H1 (cell line): Measurements from ENCODE around the gene ENPP7. TPM values are rescaled to one million over a fixed set of nuclear protein-coding genes. Genes with fewer than 3 reads are reported as not detected.

Experiments
- CTCF ChIA-PET: fragments of 300-600 bp; sonication (Branson Sonifier 250); formaldehyde crosslinking; loops from one replicate; lab custom pipeline; 2021; ENCODE audit not compliant: partially characterized antibody; lab: Charles Lee
- POLR2A ChIA-PET: fragments of 300-600 bp; sonication (Branson Sonifier 250); formaldehyde crosslinking; loops from one replicate; lab custom pipeline; 2021; ENCODE audit warnings: inconsistent platforms; ENCODE audit not compliant: partially characterized antibody; lab: Charles Lee
- DNase-seq, 2 experiments: peaks; one replicate each; pipeline versions ENCODE4 v3.0.0 to v3.0.0-alpha.2; 2010 to 2022; ENCODE audit warnings: low spot score in 2 of 2, low read depth in 1 of 2, mixed read lengths in 1 of 2
- FAIRE-seq: peaks from 2 replicates; lab custom pipeline; 2011; peaks lifted over from hg19 to GRCh38; lab: Jason Lieb, UNC
- H2AFZ ChIP-seq: 2 replicates; pipeline ENCODE4 v1.8.1; 2012; ENCODE audit warnings: low read length, inconsistent platforms
- H2AK5ac ChIP-seq: 2 replicates; pipeline ENCODE4 v1.6.1; 2013; ENCODE audit warnings: low read depth, low read length
- H2BK120ac ChIP-seq: replicated peaks from 2 replicates; pipeline ENCODE3; 2013; ENCODE audit warnings: low read depth, low read length, inconsistent platforms
- H2BK12ac ChIP-seq: 2 replicates; pipeline ENCODE4 v1.6.1; 2013; ENCODE audit warnings: low read depth, low read length
- H2BK15ac ChIP-seq: 2 replicates; pipeline ENCODE4 v1.6.1; 2013; ENCODE audit warnings: low read length
- H2BK20ac ChIP-seq: 2 replicates; pipeline ENCODE4 v1.6.1; 2013; ENCODE audit warnings: low read length
- H2BK5ac ChIP-seq: 2 replicates; pipeline ENCODE4 v1.6.1; 2013; ENCODE audit warnings: low read depth, low read length
- H3K14ac ChIP-seq: 2 replicates; pipeline ENCODE4 v1.6.1; 2013; ENCODE audit warnings: inconsistent platforms; ENCODE audit not compliant: insufficient read length
- H3K18ac ChIP-seq: 2 replicates; pipeline ENCODE4 v1.6.1; 2013; ENCODE audit warnings: low read length; ENCODE audit errors: extremely low read depth
- H3K23ac ChIP-seq: 2 replicates; pipeline ENCODE4 v1.6.1; 2013; ENCODE audit warnings: inconsistent platforms; ENCODE audit not compliant: insufficient read length
- H3K23me2 ChIP-seq: 2 replicates; pipeline ENCODE4 v1.6.1; 2013; ENCODE audit warnings: low read depth, low read length
- H3K27ac ChIP-seq: 2 replicates; pipeline ENCODE4 v1.6.1; 2011; ENCODE audit warnings: low read depth, low read length, inconsistent platforms
- H3K27me3 ChIP-seq, 4 experiments: replicated peaks in 1 of 4; 1 replicate in 1 of 4; 2 replicates in 3 of 4; pipeline versions ENCODE4 v1.6.1 to v1.8.1; 2011 to 2013; ENCODE audit warnings: low read length in 3 of 4, mild to moderate bottlenecking in 3 of 4, inconsistent platforms in 2 of 4, mixed read lengths in 2 of 4, moderate library complexity in 1 of 4; ENCODE audit not compliant: control insufficient read depth in 3 of 4, insufficient read depth in 3 of 4; ENCODE audit errors: extremely low read depth in 1 of 4
- H3K36me3 ChIP-seq, 4 experiments: 2 replicates each; pipeline versions ENCODE4 v1.6.1 to v1.8.1; 2011 to 2013; ENCODE audit warnings: mild to moderate bottlenecking in 4 of 4, low read length in 3 of 4, moderate library complexity in 2 of 4, control low read depth in 1 of 4, inconsistent platforms in 1 of 4; ENCODE audit not compliant: insufficient read depth in 4 of 4, control insufficient read depth in 2 of 4
- H3K4ac ChIP-seq: replicated peaks from 2 replicates; pipeline ENCODE3; 2013; ENCODE audit warnings: low read length, low read depth, mixed read lengths, inconsistent platforms; ENCODE audit not compliant: insufficient read length
- H3K4me1 ChIP-seq, 4 experiments: replicated peaks in 1 of 4; 1 replicate in 1 of 4; 2 replicates in 3 of 4; pipeline versions ENCODE4 v1.6.1 to v1.8.1; 2011 to 2013; ENCODE audit warnings: low read length in 3 of 4, inconsistent platforms in 2 of 4, mixed read lengths in 1 of 4; ENCODE audit not compliant: insufficient read depth in 4 of 4, control insufficient read depth in 3 of 4
- H3K4me2 ChIP-seq, 2 experiments: 2 replicates each; pipeline versions ENCODE4 v1.6.1 to v1.8.1; 2011 to 2013; ENCODE audit warnings: low read depth in 2 of 2, low read length in 2 of 2, control low read depth in 1 of 2, inconsistent platforms in 1 of 2, mild to moderate bottlenecking in 1 of 2; ENCODE audit not compliant: insufficient read depth in 1 of 2
- H3K4me3 ChIP-seq, 4 experiments: fragments of 200-600, 300-600 bp in 1 of 4; sonication (generic), shearing (Covaris generic), sonication (Bioruptor Twin) in 1 of 4; 2 replicates each; pipeline versions ENCODE4 v1.5.1 to v1.8.1; 2011 to 2016; ENCODE audit warnings: low read length in 4 of 4, low read depth in 3 of 4, control low read depth in 2 of 4, inconsistent platforms in 2 of 4, mild to moderate bottlenecking in 2 of 4, mixed read lengths in 1 of 4, moderate library complexity in 1 of 4; ENCODE audit not compliant: insufficient read depth in 2 of 4; ENCODE audit errors: extremely low read depth in 1 of 4
- H3K56ac ChIP-seq: replicated peaks from 2 replicates; pipeline ENCODE3; 2013; ENCODE audit warnings: low read depth, mild to moderate bottlenecking, mixed read lengths, low read length, inconsistent platforms; ENCODE audit not compliant: insufficient read length
- H3K79me1 ChIP-seq: 2 replicates; pipeline ENCODE4 v1.6.1; 2013; ENCODE audit warnings: low read depth, low read length, control low read depth
- H3K79me2 ChIP-seq, 2 experiments: 2 replicates each; pipeline versions ENCODE4 v1.6.1 to v1.8.1; 2012 to 2013; ENCODE audit warnings: low read length in 2 of 2, mild to moderate bottlenecking in 2 of 2, inconsistent platforms in 1 of 2; ENCODE audit not compliant: insufficient read depth in 2 of 2, control insufficient read depth in 1 of 2
- H3K9ac ChIP-seq, 4 experiments: replicated peaks in 1 of 4; 1 replicate in 1 of 4; 2 replicates in 3 of 4; pipeline versions ENCODE4 v1.6.1 to v1.8.1; 2011 to 2013; ENCODE audit warnings: low read depth in 3 of 4, low read length in 3 of 4, control low read depth in 2 of 4, mild to moderate bottlenecking in 2 of 4, moderate library complexity in 2 of 4, inconsistent platforms in 1 of 4; ENCODE audit errors: extremely low read depth in 1 of 4
- H3K9me3 ChIP-seq, 2 experiments: 2 replicates each; pipeline versions ENCODE4 v1.6.1 to v1.8.1; 2012 to 2013; ENCODE audit warnings: mild to moderate bottlenecking in 2 of 2, moderate library complexity in 2 of 2, control low read depth in 1 of 2, inconsistent platforms in 1 of 2, low read depth in 1 of 2, low read length in 1 of 2, mixed read lengths in 1 of 2; ENCODE audit not compliant: insufficient read depth in 2 of 2
- H4K20me1 ChIP-seq, 2 experiments: replicated peaks in 1 of 2; 2 replicates each; pipeline versions ENCODE3 to v1.8.1; 2011 to 2013; ENCODE audit warnings: inconsistent platforms in 2 of 2, low read length in 2 of 2, mild to moderate bottlenecking in 1 of 2; ENCODE audit not compliant: insufficient read depth in 2 of 2, control insufficient read depth in 1 of 2
- H4K5ac ChIP-seq: 2 replicates; pipeline ENCODE4 v1.6.1; 2013; ENCODE audit warnings: low read length, low read depth, mixed read lengths, inconsistent platforms; ENCODE audit not compliant: insufficient read length
- H4K8ac ChIP-seq: 2 replicates; pipeline ENCODE4 v1.8.0; 2013; ENCODE audit warnings: mild to moderate bottlenecking, moderate library complexity, low read length, inconsistent platforms; ENCODE audit not compliant: insufficient read depth; ENCODE audit errors: extremely low read depth
- H4K91ac ChIP-seq: replicated peaks from 2 replicates; pipeline ENCODE3; 2013; ENCODE audit warnings: low read length, mixed read lengths, inconsistent platforms; ENCODE audit not compliant: insufficient read length
- BRCA1 ChIP-seq: IDR thresholded peaks from 2 replicates; pipeline ENCODE4 v1.6.1; 2012; ENCODE audit warnings: low read depth, low read length, improper control_type of control experiment
- CBX8 ChIP-seq: fragments of 300-800, 300-1000 bp; sonication (generic); IDR thresholded peaks from 2 replicates; pipeline ENCODE4 v1.7.1; 2016; ENCODE audit warnings: low read depth, low read length, borderline replicate concordance
- FOSL1 ChIP-seq: IDR thresholded peaks from 2 replicates; pipeline ENCODE4 v1.6.1; 2011; ENCODE audit warnings: mild to moderate bottlenecking, low read depth, low read length, moderate library complexity; ENCODE audit not compliant: insufficient read depth
- JUN ChIP-seq: IDR thresholded peaks from 2 replicates; pipeline ENCODE4 v1.6.1; 2011; ENCODE audit warnings: low read depth, mild to moderate bottlenecking, improper control_type of control experiment, low read length
- MAX ChIP-seq: IDR thresholded peaks from 2 replicates; pipeline ENCODE4 v1.6.1; 2012; ENCODE audit warnings: inconsistent platforms
- WGBS, 2 experiments: shearing (Covaris generic) in 1 of 2; methylation state at CpG; one replicate each; pipeline versions ENCODE4 v1.1.6 to v1.1.7; 2013 to 2015; ENCODE audit warnings: low lambda C conversion rate in 2 of 2, mixed read lengths in 2 of 2, inconsistent platforms in 1 of 2, low coverage in 1 of 2, missing lambda C conversion rate in 1 of 2; ENCODE audit not compliant: insufficient replicate concordance in 2 of 2, insufficient coverage in 1 of 2, insufficient read length in 1 of 2; ENCODE audit errors: extremely low coverage in 1 of 2, missing lambda C conversion rate in 1 of 2; 5-methylcytosine and 5-hydroxymethylcytosine counted together
- polyA plus RNA-seq, 7 experiments: library from polyadenylated mRNA; depleted of rRNA in 3 of 7; stranded (reverse) in 5 of 7; unstranded in 2 of 7; fragments of >200 nt in 5 of 7; fragments of 200-250 nt in 2 of 7; gene quantifications; 1 replicate in 5 of 7; 2 replicates in 1 of 7; 4 replicates in 1 of 7; pipeline versions ENCODE4 v1.2.1 to v1.2.3, GENCODE V29; 2011 to 2013; ENCODE audit warnings: missing spikeins in 2 of 7, mixed read lengths in 2 of 7
- total RNA-seq: library from RNA; stranded (reverse); fragmentation: NEBNext Ultra II Directional; extraction: Animal tissue kit (Norgen Biotek cat#: 25700); gene quantifications from 2 replicates; pipeline ENCODE4 v1.2.1, GENCODE V29; 2021

The ENPP7 gene
- total and polyA plus RNA-seq, 2 of the 8 experiments (the other 6 are each of a cell fraction or from before 2014, with no cell fraction given), result not detected

GRCh38 chr17:79790805-79791734, 60.3 kb downstream of the ENPP7 start:
- peaks cover 33 to 37% of the 10 kb centered on the region in 2 experiments for H4K20me1 ChIP-seq
- H3K23ac ChIP-seq, result no peak overlapping the region
- peaks cover 3% of the 10 kb centered on the region; the same call in 1 of the 2 replicates for H3K23me2 ChIP-seq
- H3K36me3 ChIP-seq, result peaks cover 0 to 9% (median under 1%) of the 10 kb centered on the region in 4 experiments; a peak in 2 of 8 replicates
- POLR2A ChIA-PET, result interaction anchor here (0.6 to 3.2 kb wide), 6 partner anchors 10 to 48 kb away, joined by 3 to 17 read pairs (median 4); partner anchors contain the start of gene CBX4
- H3K79me2 ChIP-seq, result no peaks in the 10 kb centered on the region
- no peak overlapping the region for H3K56ac ChIP-seq
- WGBS, 2 experiments, result 11% methylated on average over 51 of the region's 68 CpGs; no CpG with 5 or more reads in 1 of the 2 experiments
- FAIRE-seq (no peak), DNase-seq (no peak)
- H3K27ac ChIP-seq, result no peak overlapping the region
- H2AK5ac ChIP-seq, result no peak overlapping the region; the same call in 1 of the 2 replicates
- peaks cover 53 to 80% (median 74%) of the 10 kb centered on the region in 4 experiments for H3K27me3 ChIP-seq
- H3K4me3 ChIP-seq, result peak overlapping the region in 1 of 4 experiments; percentile 29; a peak in 1 of 8 replicates
- CTCF ChIA-PET, result interaction anchor here (0.5 to 4.3 kb wide), 14 partner anchors 9 to 1184 kb away, joined by 3 to 88 read pairs (median 10); no protein-coding TSS in a partner anchor
- H3K4ac ChIP-seq, result no peak overlapping the region
- peak overlapping the region; percentile 18; the same call in 1 of the 2 replicates for H4K8ac ChIP-seq
- peak overlapping the region; percentile 60; the same call in 1 of the 2 replicates for H3K18ac ChIP-seq
- H3K4me2 ChIP-seq, result peak overlapping the region; percentile 33 to 80; a peak in 3 of 4 replicates
- H2BK5ac ChIP-seq, result 0 out of 2 replicates have a peak overlapping the region, but pooled peaks have one; percentile 7
- peaks cover 7 to 46% (median 34%) of the 10 kb centered on the region in 4 experiments for H3K4me1 ChIP-seq
- H2BK120ac ChIP-seq, result no peak overlapping the region
- no peak overlapping the region for H4K91ac ChIP-seq
- no peak overlapping the region for H2BK20ac ChIP-seq
- no peak overlapping the region for H4K5ac ChIP-seq
- H2AFZ ChIP-seq, result no peak overlapping the region
- H3K9ac ChIP-seq, result no peak overlapping the region
- H2BK15ac ChIP-seq, result no peak overlapping the region; the same call in 1 of the 2 replicates
- no peaks in the 10 kb centered on the region; the same call in 1 of the 2 replicates for H3K79me1 ChIP-seq
- no peak overlapping the region for H3K14ac ChIP-seq
- H3K9me3 ChIP-seq, result no peaks in the 10 kb centered on the region
- 0 out of 2 replicates have a peak overlapping the region, but pooled peaks have one; percentile 62 for H2BK12ac ChIP-seq
- no peak for TF ChIP-seq JUN
- no peak for TF ChIP-seq MAX
- no peak for TF ChIP-seq FOSL1
- no peak for TF ChIP-seq BRCA1
- peak; percentile 43; the same call in 1 of the 2 replicates for TF ChIP-seq CBX8
